ENCODE data around the gene LIMS2.

Gene LIMS2

DNA sequence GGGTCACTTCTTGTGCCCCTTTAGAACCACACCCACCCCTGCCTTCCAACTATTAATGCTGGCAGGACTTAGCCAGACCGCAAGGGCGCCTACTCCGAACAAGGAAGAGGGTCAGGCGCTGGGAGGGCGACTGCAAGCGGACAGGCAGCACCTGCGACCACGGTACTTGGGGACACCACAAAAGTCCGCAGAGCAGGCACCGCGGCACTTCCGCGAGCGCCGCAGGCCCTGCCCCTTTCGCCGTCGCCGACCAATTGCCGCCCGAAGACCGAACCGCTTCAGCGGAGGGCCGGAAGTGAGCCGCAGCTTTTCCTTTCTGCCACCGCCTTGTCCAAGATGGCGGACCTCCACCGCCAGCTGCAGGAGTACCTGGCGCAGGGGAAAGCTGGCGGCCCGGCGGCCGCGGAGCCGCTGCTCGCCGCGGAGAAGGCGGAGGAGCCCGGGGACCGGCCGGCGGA, 25.9 kb upstream of the LIMS2 start, which contains the start of gene SFT2D3:
TSS of gene SFT2D3 (plus strand) at position 305 of the 458 bp plus-strand sequence. CDS start at position 337, 32 bp downstream.
- DNase-seq: peak; percentile 97

DNA sequence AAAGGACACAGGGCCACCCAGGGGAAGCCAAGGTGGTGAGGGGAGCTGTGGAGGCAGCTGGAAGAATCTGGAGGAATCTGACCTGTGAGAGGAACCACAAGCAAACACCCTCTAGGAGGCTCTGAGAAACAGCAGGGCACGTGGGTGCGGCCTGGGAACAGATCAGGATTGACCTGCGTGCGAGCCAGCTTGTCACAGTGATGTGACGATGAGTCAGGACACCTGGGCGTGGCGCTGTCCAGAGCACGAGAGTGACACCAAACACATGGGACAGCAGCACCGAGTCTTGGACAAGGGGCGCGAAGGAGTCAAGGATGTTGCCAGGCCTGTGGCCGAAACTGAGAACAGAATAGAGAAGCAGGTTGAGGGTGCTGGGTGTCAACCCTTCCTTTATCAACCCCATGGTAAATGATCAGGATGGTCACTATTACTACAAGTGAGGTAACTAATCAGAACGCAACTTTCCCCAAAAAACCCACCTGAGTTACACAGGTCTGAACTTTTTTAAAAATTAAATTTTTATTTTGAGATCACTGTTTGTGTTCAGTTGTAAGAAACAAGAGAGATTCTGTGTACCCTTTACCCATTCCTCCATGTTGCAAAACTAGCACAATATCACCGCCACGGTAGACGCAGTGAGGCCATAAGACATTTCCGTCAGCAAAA, 25.3 kb upstream of the LIMS2 start:
- DNase-seq: peak; percentile 52

DNA sequence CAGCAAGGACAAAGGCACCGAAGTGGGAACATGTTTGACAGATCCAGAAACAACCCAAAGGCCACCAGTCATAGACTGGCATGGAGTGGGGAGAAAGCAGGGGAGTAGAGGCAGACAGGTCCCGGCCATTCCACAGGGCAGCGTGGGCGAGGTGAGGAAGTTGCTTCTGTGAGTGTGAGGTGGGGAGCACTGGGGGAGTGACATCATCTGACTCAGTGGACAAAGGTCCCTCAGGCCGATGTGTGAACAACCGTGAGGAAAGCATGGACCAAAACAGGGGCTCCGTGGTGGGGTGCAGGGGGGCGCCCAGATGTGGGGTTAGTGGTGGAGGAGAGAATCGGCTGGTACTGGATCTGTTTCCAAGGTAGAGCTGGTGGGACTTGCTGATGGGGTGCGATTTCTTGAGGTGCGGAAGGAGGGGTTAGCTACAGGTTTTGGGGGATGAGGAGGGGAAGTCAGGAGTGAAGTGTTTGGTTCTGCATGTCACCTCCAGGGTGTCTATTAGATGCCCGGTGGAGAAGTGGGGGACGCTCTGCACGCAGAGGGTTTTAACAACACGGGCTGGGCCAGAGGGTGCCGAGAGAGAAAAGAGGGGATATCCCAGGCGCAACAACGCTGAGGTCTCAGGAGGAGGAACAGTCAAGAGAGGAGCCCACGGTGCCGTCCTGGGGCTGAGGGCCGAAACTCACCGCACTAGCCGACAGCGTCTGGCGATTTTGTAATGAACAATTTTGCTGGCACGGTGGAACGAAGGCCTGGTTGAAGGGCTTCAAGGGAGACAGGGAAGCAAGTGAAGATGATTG, 23.4 kb upstream of the LIMS2 start:
- no peak for DNase-seq

DNA sequence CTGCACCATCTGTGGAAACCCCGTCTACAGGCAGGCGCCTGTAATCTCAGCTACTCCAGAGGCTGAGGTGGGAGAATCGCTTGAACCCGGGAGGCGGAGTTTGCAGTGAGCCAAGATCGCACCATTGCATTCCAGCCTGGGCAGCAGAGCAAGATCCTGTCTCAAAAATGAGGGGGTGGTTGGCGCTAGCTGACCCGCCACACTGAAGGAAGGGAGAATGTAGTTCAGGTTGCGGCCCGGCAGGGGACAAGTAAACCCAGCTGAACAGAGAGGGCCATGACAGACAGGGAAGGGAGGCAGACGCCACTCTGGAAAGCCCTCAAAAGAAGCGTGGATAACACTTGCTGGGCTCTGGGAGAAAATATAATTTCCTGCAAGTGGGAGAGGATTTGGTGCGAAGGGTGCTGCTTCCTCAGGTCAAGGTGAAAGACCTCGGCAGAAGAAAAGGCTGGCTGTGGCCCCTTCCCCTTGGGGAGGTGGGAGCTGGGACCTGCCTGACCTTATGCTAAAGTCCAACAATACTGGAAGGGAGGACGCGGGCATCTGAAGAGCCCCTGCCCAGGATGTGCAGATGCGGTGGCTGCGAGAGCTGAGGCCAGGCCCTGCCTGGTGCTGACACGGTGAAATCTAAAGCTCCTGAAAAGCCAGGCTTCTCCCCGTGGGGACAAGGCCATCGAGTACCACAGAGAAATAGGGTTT, 22.3 kb upstream of the LIMS2 start:
- DNase-seq: no peak

DNA sequence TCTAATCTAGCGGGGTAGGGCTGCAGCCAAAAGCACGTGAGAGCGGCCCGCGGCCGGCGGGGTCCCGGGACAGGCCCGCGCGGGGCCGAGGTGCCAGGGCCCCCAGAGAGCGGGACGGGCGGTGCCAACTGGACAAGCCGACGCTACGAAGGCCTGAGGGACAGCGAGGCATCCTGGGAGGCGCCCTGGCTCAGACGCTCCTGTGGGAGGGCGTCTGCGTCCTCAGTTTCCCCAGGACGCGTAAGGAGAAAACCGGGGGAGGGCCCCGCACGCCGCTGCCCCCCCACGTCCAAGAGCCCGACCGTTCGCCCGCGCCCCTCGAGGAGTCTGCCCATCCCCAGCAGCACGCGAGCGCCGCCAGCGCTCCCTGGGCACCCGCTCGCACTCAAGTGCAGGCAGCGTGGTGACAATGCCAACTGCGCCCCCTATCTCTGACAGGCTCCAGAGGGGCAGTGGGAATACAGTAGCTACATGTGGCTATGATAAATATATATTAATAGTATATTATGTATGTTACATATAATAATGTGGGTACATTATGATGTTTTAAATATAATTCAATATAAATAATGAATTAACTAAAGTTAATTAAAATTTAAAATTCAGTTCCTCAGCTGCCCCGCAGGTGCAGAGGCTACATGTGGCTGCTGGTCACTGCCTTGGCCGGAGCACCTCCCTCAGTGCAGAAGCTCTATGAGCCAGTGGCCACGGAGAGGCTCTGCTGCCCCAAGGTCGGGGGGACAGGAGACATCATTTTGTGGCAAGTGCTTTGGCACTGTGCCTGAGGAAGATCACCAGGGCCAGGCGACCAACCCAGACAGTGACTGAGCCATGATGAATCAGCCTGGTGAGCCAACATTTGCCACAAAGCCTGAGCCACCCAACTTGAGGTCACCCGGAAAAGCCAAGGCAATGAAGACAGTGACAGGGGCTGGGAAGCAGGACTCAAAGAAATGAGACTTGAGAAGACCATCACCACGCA, 20.5 kb upstream of the LIMS2 start:
- DNase-seq: peak; percentile 77

DNA sequence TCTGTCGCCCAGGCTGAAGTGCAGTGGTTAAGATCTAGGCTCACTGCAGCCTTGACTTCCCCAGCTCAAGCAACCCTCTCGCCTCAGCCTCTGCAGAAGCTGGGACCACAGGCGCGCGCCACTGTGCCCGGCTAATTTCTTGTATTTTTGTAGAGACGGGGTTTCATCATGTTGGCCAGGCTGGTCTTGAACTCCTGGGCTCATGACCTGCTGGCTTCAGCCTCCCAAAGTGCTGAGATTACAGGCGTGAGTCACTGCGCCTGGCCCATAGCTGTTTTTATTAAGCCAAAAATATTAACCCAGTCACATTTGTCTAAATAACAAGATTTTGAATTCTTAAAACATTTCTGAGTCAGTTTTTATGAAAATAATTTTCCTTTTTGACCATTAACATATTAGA, 19.7 kb upstream of the LIMS2 start:
- DNase-seq: no peak

DNA sequence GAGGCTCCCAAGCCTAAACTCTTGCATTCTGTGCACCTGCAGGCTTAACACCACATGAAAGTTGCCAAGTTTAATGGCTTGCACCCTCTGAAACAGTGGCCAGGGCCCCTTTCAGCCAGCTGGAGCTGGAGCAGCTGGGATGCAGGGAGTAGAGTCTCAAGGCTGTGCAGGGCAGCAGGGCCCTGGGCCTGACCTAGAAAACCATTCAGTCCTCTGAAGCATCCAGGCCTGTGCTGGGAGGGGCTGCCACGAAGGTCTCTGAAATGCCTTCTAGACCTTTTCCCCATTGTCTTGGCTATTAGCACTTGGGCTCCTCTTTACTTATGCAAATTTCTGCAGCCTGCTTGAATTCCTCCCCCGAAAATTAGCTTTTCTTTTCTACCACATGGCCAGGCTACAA, 15.4 kb upstream of the LIMS2 start:
- no peak for DNase-seq

DNA sequence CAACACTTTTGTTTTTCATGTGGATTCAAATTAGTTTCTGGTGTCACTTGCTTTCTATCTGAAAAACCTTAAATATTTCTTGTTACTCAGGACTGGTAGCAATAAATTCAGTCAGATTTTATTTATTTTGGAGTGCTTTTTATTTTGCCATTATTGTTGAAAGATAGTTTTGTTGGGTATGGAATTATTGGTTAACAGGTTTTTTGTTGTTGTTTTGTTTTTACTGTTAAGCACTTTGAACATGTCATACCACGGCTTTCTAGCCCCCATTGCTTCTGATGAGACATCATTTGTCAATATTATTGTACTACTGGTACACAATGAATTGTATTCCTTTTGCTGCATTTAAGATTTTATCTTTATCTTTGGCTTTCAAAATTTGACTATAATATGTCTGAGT, 13.1 kb upstream of the LIMS2 start:
- no peak for DNase-seq

DNA sequence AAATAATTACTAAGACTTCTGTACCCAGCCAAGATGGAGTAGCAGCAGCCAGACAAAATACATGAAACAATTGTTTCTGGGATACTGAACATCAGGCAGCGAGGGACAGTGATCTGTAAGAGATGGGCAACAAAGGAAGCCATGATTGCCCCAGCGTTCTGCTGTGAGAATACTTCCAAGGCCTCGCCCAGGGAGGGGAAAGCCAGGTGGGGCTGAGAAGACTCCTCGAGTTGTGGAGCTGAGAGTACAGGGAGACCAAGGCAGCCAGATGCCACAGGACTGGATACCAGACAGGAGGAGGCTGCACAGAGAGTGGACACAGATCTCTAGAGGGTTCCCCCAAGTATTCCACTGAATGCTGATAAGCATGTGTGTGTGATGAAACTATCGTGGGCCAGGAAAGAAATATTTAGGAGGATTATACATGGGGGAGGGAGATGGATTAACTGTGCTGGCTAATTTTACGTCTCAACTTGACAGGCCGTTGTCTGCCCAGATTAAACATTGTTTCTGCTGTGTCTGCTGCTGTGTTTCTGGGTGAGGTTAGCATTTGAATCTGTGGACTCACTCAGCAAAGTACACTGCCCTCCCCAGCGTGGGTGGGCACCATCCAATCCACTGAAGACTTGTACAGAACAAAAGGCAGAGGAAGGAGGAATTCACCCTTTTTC, 10.2 kb upstream of the LIMS2 start:
- DNase-seq: no peak

DNA sequence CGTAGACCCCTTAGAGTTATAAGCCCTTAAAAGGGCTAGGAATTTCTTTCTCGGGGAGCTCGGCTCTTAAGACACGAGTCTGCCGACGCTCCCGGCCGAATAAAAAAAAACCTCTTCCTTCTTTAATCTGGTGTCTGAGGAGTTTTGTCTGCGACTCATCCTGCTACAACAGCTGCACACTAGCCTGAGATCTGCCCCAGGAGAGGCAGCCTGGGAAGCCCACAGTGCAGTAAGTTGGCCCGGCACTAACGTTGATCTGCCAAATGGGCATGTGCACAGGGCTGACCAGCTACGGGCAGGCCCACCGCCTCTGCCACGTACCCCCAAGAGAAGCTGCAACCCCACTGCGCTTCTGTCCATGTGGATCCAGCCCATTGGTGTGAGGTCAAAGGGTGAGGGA, 8.4 kb upstream of the LIMS2 start:
- DNase-seq: no peak

DNA sequence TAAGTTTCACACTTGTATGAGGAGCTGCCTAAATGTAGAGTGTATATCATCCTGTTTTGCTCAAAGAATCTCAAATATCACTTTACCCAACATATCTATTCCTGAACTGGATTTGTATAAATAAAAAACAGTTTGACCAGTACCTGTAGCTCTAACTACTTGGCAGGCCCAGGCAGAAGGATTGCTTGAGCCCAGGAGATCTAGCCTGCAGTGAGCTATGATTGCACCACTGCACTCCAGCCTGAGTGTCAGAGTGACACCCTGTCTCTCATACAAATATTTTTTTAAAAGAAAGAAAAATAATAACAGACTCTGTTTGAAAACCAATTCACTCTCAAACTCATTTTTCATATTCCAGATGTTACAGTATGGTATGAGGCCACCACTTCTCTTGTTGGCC, 7.7 kb upstream of the LIMS2 start:
- DNase-seq: no peak

DNA sequence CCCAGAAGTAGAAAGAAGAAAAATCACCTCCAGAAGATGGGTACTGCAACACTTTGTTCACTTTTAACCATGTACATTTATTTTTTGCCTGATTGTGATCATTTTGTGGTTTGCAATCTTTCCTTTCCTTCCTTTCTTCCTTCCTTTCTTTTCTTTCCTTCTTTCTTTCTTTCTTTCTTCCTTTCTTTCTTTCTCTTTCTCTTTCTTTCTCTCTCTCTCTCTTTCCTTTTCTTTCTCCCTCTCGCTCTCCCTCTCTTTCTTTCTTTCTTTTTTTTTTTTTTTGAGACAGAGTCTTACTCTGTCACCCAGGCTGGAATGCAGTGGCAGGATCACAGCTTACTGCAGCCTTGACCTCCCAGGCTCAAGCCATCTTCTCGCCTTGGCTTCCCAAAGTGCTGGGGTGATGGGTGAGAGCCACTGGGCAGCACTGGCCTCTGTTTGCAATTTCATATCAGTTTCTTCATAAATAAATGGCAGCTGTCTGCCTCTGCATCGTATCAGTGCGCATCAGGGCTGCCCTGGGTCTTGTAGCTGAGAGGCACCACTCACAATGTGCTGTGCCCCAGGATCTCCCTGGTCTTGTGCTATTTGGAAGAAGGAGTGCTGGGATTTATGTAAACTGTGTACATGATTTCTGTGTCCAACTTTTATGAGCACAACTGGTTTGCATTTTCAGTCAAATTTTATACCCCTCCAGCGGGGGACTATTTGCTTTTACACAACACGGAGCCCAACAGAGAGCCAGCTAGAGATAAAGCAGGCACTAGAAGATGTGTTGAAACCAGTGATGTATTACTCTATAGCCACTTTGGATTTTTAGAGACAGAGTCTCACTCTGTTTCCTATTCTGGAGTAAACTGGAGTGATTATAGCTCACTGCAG, 6.9 kb upstream of the LIMS2 start:
- no peak for DNase-seq

DNA sequence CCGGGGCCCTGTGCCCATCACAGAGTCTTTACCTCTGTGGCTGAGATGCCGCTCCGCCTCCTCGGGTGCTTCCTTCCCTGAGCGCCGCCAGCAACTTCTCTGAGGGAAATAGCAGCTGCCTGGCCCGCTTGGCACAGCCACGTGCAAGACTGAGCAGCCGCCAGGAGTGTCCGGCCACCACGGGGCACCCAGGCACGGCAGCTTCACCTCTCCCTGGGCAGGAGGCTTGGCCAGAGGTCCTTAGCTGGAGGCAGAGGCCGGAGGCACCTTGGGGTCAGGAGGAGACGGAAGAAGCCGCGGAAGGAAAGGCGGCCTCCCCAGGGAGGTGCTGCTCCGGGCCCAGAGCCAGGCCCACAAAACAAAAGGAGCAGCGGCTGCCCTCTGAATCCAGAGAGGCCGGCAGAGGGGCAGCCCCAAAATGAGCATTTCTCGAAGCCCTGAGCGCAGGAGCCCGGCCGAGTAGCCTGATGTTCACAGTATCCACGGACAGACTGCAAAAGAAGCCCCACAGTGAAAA, 6.0 kb upstream of the LIMS2 start:
- DNase-seq: peak; percentile 23

DNA sequence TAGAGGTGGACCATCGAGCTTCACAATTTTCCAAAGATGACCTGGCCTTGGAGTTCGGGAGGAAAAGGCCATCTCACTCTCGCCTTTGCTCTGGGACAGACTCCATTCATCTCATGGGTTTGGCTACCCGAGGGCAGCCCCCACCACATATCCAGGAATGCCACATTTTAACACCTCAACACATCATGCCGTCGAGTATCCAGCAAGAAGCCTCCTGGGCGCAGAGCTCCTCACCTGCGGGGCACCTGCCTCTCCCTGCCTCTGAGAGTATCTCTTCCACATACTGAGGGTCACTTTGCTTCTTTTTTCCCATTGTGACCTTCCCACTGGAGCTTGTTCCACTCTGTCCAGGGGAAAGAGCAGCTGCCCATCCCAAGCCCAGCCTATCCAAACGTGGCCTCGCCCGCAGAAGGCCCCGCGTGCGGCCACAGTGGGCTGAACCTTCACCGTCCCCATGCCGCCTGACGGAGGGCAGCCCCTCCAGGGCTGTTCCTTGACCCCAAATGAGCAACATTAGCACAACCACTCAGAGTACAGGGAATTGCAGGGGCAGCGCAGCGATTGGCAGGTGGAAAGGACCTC, 5.5 kb upstream of the LIMS2 start:
- DNase-seq: no peak

DNA sequence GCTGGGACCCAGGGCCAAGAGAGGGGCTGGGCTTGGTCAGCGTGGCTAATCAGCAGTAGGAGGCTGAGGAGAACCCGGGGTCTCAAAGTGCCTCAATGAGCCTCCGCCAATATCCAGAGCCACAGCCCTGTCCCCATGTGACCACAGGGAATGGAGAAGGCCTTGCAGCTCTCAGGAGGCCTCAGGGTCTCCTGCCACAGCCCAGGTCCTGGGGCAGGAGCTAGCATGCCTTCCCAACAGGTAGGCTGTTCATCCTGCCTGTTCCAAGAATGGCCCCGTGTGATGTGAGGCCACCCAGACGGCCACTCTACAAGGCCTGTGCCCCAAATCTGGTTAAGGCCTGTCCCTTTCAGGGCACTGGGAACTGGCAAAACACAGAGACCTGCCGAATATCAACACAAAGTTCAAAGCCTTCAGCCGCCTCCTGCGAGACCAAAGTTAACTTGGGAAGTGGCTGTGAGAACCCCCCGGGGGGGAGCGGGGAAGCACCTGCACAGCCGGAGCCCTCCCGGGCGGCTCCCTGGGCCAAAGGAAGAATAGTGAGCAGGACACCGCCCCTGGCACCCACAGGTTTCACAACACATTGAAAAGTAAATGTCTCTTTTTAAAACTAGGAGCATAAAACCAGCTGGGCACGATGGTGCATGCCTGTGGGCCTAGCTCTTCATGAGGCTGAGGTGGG, 4.5 kb upstream of the LIMS2 start:
- no peak for DNase-seq

DNA sequence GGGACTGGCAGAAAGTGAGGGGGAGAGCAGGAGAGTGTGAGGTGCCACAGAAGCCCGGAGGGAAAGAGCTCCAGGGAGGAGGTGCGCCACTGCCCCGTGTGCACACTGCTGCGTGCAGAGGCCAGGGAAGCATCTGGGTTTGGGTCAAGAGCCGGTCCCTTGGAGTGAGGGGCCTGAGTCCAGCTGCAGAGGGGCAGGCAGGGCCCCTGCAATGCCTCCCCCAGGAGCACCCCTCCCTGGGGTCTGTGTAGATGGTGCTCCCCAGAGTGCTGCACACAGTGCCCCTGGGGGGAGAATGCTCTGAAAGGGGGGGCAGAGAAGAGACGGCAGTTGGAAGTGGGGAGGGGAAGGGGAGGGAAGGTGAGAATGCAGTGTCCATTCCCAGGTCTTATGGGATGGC, 3.7 kb upstream of the LIMS2 start:
- no peak for DNase-seq

DNA sequence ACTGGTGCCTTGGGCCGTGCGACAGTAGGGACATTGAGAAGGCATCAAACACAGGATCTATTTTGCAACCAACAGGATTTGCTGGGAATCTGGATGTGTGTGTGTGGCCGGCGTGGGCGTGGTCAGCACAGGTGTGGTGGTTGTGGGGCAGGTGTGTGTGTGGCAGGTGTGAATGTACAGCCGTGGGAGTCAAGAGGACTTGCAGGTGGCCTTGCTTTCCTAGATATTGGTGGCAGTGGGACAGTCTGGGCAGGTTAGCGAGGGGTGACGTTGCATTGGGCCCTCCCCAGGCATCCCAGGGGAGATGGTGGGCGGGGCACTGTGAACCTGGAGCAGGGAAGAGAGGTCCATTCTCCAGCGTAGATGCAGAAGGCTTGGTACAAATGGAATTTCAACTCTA, 3.2 kb upstream of the LIMS2 start:
- no peak for DNase-seq

DNA sequence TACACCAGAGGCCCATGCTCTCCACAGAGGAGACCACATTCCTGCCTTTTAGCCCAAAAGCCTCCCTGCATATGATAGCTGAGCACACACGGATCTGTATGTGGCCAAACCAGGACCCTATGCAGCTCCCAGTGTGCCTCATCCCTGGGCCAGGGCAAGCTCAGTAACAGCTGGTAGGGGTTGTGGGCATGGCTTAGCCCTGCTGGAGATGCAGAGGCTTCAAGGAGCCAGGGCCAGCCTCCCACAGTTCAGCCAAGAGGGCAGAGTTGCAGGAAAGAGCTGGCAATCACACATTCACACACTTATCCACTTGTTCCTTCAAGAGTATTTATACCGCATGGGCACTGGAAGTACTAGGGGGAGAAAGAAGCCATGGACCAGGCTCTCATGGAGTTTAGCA, 1.6 kb upstream of the LIMS2 start:
- DNase-seq: no peak
